Keratinocyte (primary cell): ENCODE results near the gene PRKD1.

ENCODE experiments used
- CTCF ChIP-seq, 3 experiments: IDR thresholded peaks in 1 of 3; conservative IDR thresholded peaks in 1 of 3; optimal IDR thresholded peaks in 1 of 3; 2 replicates in 2 of 3; 3 replicates in 1 of 3; pipeline versions ENCODE3 to v1.5.1; 2011; ENCODE audit warnings: low read length in 3 of 3, mild to moderate bottlenecking in 3 of 3, moderate library complexity in 2 of 3, control low read depth in 1 of 3, inconsistent platforms in 1 of 3; ENCODE audit not compliant: insufficient read depth in 2 of 3; ENCODE audit errors: extremely low read depth in 1 of 3
- EZH2 ChIP-seq: IDR thresholded peaks from one replicate; pipeline ENCODE4 v1.6.1; 2012; ENCODE audit warnings: inconsistent platforms, mild to moderate bottlenecking, low read length, moderate library complexity

GRCh38 chr14:29649170-29649569 is 278.5 kb downstream of the PRKD1 start:
- no peak for TF ChIP-seq EZH2
- TF ChIP-seq CTCF (optimal IDR thresholded peaks at IDR 0.05 in 1 of 3, IDR thresholded peaks at IDR 0.05 in 1 of 3, conservative IDR thresholded peaks at IDR 0.05 in 1 of 3; ENCODE audit: extremely low read depth in 1 of 3, insufficient read depth in 2 of 3, low read length in 3 of 3): no peak
